HUES6 (cell line): ENCODE measurements around the gene VSTM4.
A peak's percentile ranks its signal among the peaks of the same experiment; 100 is the strongest.

Experiments
- H3K27ac ChIP-seq: 2 replicates; pipeline ENCODE4 v1.7.0; 2013; ENCODE audit warnings: low read depth, mild to moderate bottlenecking, low read length, inconsistent platforms
- H3K27me3 ChIP-seq: 2 replicates; pipeline ENCODE4 v1.6.1; 2013; ENCODE audit warnings: low read length; ENCODE audit not compliant: control insufficient read depth, insufficient read depth
- H3K36me3 ChIP-seq: 2 replicates; pipeline ENCODE4 v1.6.1; 2013; ENCODE audit warnings: low read length; ENCODE audit not compliant: control insufficient read depth, insufficient read depth
- H3K4me1 ChIP-seq: 2 replicates; pipeline ENCODE4 v1.6.1; 2013; ENCODE audit warnings: low read length; ENCODE audit not compliant: control insufficient read depth, insufficient read depth
- H3K4me3 ChIP-seq: 2 replicates; pipeline ENCODE4 v1.5.1; 2013; ENCODE audit warnings: low read depth, low read length
- H3K9ac ChIP-seq: one replicate; pipeline ENCODE4 v1.6.1; 2013; ENCODE audit warnings: mild to moderate bottlenecking, low read length
- H3K9me3 ChIP-seq: 2 replicates; pipeline ENCODE4 v1.6.1; 2013; ENCODE audit warnings: low read depth, low read length; ENCODE audit not compliant: control insufficient read depth, insufficient read depth

Gene VSTM4

GRCh38 chr10:49143249-49143648, 27.9 kb upstream of the VSTM4 start:
- Histone ChIP-seq H3K9me3 (peaks cover 3% of the 10 kb centered on the region; the same call in 1 of the 2 replicates), H3K27ac (peak overlapping the region; percentile 64; the same call in 1 of the 2 replicates), H3K4me3 (no peak overlapping the region), H3K4me1 (peaks cover 20% of the 10 kb centered on the region; the same call in 1 of the 2 replicates), H3K36me3 (no peaks in the 10 kb centered on the region), H3K9ac (no peak overlapping the region), H3K27me3 (no peaks in the 10 kb centered on the region)

GRCh38 chr10:49141541-49142332, 26.4 kb upstream of the VSTM4 start:
- peaks cover 20% of the 10 kb centered on the region; the same call in 1 of the 2 replicates for H3K4me1 ChIP-seq

GRCh38 chr10:49140304-49141177, 25.2 kb upstream of the VSTM4 start:
- no peak overlapping the region for H3K9ac ChIP-seq
- H3K27me3 ChIP-seq = no peaks in the 10 kb centered on the region
- H3K36me3 ChIP-seq = no peaks in the 10 kb centered on the region
- H3K27ac ChIP-seq = no peak overlapping the region
- peaks cover 20% of the 10 kb centered on the region; the same call in 1 of the 2 replicates for H3K4me1 ChIP-seq
- H3K4me3 ChIP-seq = no peak overlapping the region
- peaks cover 5% of the 10 kb centered on the region; the same call in 1 of the 2 replicates for H3K9me3 ChIP-seq

More at GRCh38 chr10:49141541-49142332, 26.4 kb upstream of the VSTM4 start:
- Histone ChIP-seq H3K9me3 (peaks cover 5% of the 10 kb centered on the region; the same call in 1 of the 2 replicates), H3K4me3 (no peak overlapping the region), H3K36me3 (no peaks in the 10 kb centered on the region), H3K9ac (no peak overlapping the region), H3K27me3 (no peaks in the 10 kb centered on the region), H3K27ac (no peak overlapping the region)

GRCh38 chr10:49139846-49140195, 24.5 kb upstream of the VSTM4 start:
- no peak overlapping the region for H3K9ac ChIP-seq
- H3K27me3 ChIP-seq = no peaks in the 10 kb centered on the region
- H3K36me3 ChIP-seq = no peaks in the 10 kb centered on the region
- no peak overlapping the region for H3K4me3 ChIP-seq
- no peak overlapping the region for H3K27ac ChIP-seq
- H3K9me3 ChIP-seq = peaks cover 5% of the 10 kb centered on the region; the same call in 1 of the 2 replicates
- peaks cover 20% of the 10 kb centered on the region; the same call in 1 of the 2 replicates for H3K4me1 ChIP-seq

- H3K27me3 ChIP-seq = no peaks in the 10 kb centered on the region
- H3K4me1 ChIP-seq = peaks cover 19% of the 10 kb centered on the region; the same call in 1 of the 2 replicates
- H3K4me3 ChIP-seq = no peak overlapping the region
- H3K36me3 ChIP-seq = no peaks in the 10 kb centered on the region
- no peak overlapping the region for H3K27ac ChIP-seq
- H3K9me3 ChIP-seq = peaks cover 5% of the 10 kb centered on the region; the same call in 1 of the 2 replicates
- no peak overlapping the region for H3K9ac ChIP-seq
Measured at GRCh38 chr10:49139028-49139845, 23.9 kb upstream of the VSTM4 start.

- Histone ChIP-seq H3K4me1 (peaks cover 11% of the 10 kb centered on the region; the same call in 1 of the 2 replicates), H3K36me3 (no peaks in the 10 kb centered on the region), H3K27me3 (no peaks in the 10 kb centered on the region), H3K9me3 (peaks cover 5% of the 10 kb centered on the region; the same call in 1 of the 2 replicates), H3K9ac (no peak overlapping the region), H3K27ac (no peak overlapping the region), H3K4me3 (no peak overlapping the region)
Measured at GRCh38 chr10:49138361-49138891, 23.1 kb upstream of the VSTM4 start.

- H3K4me1 ChIP-seq = no peaks in the 10 kb centered on the region; the same call in 1 of the 2 replicates
- no peaks in the 10 kb centered on the region for H3K36me3 ChIP-seq
- H3K27ac ChIP-seq = no peak overlapping the region
- no peak overlapping the region for H3K9ac ChIP-seq
- no peak overlapping the region for H3K4me3 ChIP-seq
- peaks cover 5% of the 10 kb centered on the region; the same call in 1 of the 2 replicates for H3K9me3 ChIP-seq
- H3K27me3 ChIP-seq = no peaks in the 10 kb centered on the region
Measured at GRCh38 chr10:49136525-49136924, 21.2 kb upstream of the VSTM4 start.

GRCh38 chr10:49135575-49136313, 20.4 kb upstream of the VSTM4 start:
- no peaks in the 10 kb centered on the region for H3K36me3 ChIP-seq
- H3K4me3 ChIP-seq = no peak overlapping the region
- H3K9me3 ChIP-seq = peaks cover 5% of the 10 kb centered on the region; the same call in 1 of the 2 replicates
- no peak overlapping the region for H3K9ac ChIP-seq
- H3K4me1 ChIP-seq = no peaks in the 10 kb centered on the region; the same call in 1 of the 2 replicates
- no peaks in the 10 kb centered on the region for H3K27me3 ChIP-seq
- H3K27ac ChIP-seq = no peak overlapping the region

- Histone ChIP-seq H3K27me3 (no peaks in the 10 kb centered on the region), H3K9ac (no peak overlapping the region), H3K4me1 (no peaks in the 10 kb centered on the region; the same call in 1 of the 2 replicates), H3K4me3 (no peak overlapping the region), H3K27ac (no peak overlapping the region), H3K36me3 (no peaks in the 10 kb centered on the region), H3K9me3 (peaks cover 5% of the 10 kb centered on the region; the same call in 1 of the 2 replicates)
Measured at GRCh38 chr10:49134327-49134726, 19.0 kb upstream of the VSTM4 start.
